Nucleus accumbens (tissue), 56 donors: ENCODE data around the gene IGFLR1.

Experiments used
- DNase-seq, 56 donors: peaks; one replicate each; lab custom pipeline; 2025; lab: John Stamatoyannopoulos, UW

The IGFLR1 gene

GRCh38 chr19:35743640-35744429 is 1.6 kb upstream of the IGFLR1 start:
- no peak for DNase-seq

- no peak for DNase-seq
Observed at GRCh38 chr19:35741203-35741515, 1.1 kb downstream of the IGFLR1 start.

DNA sequence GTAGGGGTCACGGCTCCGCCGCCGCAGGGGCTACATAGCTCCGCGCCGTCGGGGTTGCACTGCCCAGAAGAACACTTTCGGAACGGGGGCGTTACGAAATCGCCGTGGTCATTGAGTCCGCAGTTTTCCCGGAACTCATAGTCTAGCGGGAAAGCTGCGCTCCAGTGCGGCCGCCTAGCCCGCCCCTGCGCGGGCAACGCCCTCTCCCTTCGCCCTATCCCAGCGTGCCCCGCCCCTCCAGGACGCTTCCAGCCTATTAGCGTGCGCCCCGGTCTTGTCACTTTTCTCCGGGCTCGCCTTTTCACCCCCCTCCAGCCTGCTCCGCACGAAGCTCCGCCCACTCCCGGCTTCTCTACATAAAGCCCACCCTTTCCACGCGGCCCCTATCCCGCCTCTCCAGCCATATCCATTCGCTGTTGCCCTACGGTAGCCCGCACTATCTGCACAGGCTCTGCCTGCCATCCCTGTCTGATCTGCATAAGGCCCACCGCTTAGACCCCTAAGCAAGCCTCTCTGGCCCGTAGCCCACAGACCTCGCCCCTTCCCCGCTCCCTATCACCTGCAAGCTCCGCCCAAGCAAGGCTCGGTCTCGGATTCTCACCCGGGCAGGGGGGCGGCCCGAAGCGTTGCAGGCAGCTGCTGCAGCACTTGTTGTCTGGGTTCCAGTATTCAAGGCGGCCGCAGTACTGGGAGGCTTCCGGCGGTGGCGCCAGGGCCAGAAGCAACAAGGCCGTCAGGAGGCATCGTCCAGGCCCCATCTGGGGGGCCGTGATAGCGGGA is 1.6 kb downstream of the IGFLR1 start:
- DNase-seq: peak; percentile 72 to 99 (median 97)

GRCh38 chr19:35740108-35740422 is 2.2 kb downstream of the IGFLR1 start:
- DNase-seq: no peak

- DNase-seq: no peak
Observed at GRCh38 chr19:35739275-35740107, 2.8 kb downstream of the IGFLR1 start.

GRCh38 chr19:35738887-35739229 is 3.4 kb downstream of the IGFLR1 start:
- no peak for DNase-seq

DNA sequence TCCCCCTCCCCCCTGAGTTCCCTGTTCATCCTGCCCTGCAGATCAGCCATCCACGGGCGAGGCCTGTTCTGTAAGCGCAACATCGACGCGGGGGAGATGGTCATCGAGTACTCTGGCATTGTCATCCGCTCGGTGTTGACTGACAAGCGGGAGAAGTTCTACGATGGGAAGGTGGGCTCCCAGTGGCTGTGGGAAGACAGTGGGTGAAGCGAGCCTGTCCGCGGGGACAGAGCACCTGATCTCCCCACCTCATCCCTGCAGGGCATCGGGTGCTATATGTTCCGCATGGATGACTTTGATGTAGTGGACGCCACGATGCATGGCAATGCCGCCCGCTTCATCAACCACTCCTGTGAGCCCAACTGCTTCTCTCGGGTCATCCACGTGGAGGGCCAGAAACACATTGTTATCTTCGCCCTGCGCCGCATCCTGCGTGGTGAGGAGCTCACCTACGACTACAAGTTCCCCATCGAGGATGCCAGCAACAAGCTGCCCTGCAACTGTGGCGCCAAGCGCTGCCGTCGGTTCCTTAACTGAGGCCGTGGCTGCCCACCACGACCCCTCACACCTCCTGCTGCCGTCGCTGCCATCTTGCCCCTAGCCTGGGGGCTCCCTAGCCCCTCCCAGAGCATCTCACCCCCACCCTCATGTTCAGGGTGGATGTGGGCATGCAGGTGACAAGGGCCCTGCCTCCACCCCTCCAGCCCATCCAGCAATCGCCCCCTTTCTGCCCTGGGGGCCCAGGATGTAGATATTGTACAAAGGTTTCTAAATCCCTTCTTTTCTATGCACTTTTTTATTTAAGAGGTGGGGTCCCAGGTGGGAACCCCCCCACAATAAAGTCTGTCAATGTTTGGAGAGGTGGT is 4.0 kb downstream of the IGFLR1 start:
- no peak for DNase-seq

DNA sequence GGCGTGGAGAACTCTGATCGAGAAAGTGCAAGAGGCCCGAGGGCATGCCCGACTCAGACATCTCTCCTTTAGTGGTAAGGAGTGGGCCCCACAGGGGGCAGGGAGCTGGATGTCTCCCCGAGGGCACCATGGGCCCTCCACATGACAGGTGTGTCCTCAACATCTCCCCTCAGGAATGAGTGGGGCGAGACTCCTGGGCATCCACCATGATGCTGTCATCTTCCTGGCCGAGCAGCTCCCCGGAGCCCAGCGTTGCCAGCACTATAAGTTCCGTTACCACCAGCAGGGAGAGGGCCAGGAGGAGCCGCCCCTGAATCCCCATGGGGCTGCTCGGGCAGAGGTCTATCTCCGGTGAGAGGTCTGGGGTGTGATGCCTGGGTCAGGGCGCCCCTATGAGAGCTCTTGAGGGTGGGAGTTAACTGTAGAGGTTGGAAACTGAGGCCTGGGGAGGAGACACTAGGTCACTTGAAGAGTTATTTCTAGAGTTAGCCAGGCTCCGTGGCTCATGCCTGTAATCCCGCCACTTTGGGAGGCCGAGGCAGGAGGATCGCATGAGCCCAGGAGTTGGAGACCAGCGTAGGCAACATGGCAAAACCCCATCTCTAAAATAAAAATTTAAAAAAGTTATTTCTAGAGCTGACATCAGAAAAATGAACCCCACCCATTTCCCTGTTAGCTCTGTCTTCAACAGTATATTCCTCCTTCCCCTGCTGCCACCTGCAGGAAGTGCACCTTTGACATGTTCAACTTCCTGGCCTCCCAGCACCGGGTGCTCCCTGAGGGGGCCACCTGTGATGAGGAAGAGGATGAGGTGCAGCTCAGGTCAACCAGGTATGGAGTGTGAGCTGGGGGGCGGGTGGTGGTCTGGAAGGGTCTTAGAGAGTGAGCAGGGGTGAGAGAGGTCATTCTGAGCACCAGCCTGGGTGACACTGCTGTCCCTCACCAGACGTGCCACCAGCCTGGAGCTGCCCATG is 5.1 kb downstream of the IGFLR1 start:
- DNase-seq: no peak

- DNase-seq: no peak
Observed at GRCh38 chr19:35734889-35735288, 7.4 kb downstream of the IGFLR1 start.

GRCh38 chr19:35734273-35734672 is 8.0 kb downstream of the IGFLR1 start:
- no peak for DNase-seq

DNA sequence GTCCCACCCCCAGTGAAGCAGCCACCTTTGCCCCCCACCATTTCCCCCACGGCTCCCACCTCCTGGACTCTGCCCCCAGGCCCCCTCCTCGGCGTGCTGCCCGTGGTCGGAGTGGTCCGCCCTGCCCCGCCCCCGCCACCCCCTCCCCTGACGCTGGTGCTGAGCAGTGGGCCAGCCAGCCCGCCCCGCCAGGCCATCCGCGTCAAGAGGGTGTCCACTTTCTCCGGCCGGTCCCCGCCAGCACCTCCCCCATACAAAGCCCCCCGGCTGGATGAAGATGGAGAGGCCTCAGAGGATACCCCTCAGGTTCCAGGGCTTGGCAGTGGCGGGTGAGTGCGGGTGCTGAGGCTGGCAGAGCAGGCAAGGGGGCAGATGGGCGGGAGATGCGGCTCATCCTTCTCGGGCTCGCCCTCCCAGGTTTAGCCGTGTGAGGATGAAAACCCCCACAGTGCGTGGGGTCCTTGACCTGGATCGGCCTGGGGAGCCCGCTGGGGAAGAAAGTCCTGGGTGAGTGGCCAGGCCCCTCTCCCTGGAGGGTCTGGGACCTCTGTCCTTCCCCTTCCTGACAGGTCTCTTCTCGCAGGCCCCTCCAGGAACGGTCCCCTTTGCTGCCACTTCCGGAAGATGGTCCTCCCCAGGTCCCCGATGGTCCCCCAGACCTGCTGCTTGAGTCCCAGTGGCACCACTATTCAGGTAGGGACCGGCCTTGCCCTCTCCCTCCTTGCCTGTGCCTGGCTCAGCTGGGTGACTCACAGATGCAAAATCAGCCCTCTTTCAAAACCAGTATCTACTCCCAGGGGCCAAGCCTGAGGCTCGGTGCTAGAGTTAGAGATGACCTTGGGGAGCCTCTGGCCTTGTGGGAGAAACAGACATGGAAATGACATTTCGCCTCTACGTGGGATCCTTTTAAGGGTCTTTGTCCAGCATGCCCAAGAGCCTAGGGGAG is 8.8 kb downstream of the IGFLR1 start:
- no peak for DNase-seq

DNA sequence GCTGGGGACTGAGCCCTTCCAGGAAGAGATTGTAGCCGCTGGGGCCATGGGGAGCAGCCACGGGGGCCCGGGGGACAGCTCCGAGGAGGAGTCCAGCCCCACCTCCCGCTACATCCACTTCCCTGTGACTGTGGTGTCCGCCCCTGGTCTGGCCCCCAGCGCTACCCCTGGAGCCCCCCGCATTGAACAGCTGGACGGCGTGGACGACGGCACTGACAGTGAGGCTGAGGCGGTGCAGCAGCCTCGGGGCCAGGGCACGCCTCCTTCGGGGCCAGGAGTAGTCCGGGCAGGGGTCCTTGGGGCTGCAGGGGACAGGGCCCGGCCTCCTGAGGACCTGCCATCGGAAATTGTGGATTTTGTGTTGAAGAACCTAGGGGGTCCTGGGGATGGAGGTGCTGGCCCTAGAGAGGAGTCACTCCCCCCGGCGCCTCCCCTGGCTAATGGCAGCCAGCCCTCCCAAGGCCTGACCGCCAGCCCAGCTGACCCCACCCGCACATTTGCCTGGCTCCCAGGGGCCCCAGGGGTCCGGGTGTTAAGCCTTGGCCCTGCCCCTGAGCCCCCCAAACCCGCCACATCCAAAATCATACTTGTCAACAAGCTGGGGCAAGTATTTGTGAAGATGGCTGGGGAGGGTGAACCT is 9.6 kb downstream of the IGFLR1 start:
- no peak for DNase-seq

DNA sequence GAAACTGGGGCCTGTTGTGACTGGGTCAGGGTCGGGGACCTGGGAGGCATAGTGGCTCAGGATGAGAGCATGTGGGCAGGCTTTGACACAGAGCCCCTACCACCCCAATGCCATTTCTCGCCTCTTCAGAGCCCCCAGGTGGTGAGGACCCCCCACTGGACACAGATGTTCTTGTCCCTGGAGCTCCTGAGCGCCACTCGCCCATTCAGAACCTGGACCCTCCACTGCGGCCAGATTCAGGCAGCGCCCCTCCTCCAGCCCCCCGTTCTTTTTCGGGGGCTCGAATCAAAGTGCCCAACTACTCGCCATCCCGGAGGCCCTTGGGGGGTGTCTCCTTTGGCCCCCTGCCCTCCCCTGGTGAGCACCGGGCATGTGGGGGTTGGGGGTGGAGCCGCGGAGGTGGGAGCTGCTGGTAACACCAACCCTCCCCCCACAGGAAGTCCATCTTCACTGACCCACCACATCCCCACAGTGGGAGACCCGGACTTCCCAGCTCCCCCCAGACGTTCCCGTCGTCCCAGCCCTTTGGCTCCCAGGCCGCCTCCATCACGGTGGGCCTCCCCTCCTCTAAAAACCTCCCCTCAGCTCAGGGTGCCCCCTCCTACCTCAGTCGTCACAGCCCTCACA is 10.4 kb downstream of the IGFLR1 start:
- DNase-seq: no peak

- no peak for DNase-seq
Observed at GRCh38 chr19:35731353-35731752, 10.9 kb downstream of the IGFLR1 start.

DNA sequence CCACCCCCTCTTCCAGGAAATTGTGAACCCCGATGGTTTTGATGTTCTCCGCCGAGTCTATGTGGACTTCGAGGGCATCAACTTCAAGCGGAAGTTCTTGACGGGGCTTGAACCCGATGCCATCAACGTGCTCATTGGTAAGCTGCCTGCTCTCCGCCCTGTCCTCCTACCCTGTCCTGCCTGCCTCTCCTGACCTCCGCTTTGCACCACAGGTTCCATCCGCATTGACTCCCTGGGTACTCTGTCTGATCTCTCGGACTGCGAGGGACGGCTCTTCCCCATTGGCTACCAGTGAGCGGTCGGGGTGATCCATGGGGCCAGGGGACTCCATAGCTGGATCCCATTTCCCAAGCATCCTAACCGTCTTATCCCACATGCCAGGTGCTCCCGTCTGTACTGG is 11.9 kb downstream of the IGFLR1 start:
- no peak for DNase-seq

GRCh38 chr19:35729763-35730162 is 12.5 kb downstream of the IGFLR1 start:
- DNase-seq: no peak

GRCh38 chr19:35729021-35729420 is 13.2 kb downstream of the IGFLR1 start:
- no peak for DNase-seq
